Muscle of leg (tissue), 11 donors: Measurements from ENCODE around the gene CTXN1. TPM values are rescaled to one million over a fixed set of nuclear protein-coding genes. Genes with fewer than 3 reads are reported as not detected.
"Not testable (repeated sequence)": the region's sequence is repeated elsewhere in the genome, so short reads cannot be mapped to it uniquely, and the experiment has no call there.

Experiments
- DNase-seq: peaks from one replicate; pipeline ENCODE4 v3.0.0; 2013
- H3K27ac ChIP-seq: one replicate; pipeline ENCODE4 v1.5.1; 2013; ENCODE audit warnings: mild to moderate bottlenecking, low read length, control low read depth
- H3K27me3 ChIP-seq: one replicate; pipeline ENCODE4 v1.6.1; 2013; ENCODE audit warnings: low read length; ENCODE audit not compliant: control insufficient read depth, insufficient read depth
- H3K36me3 ChIP-seq: one replicate; pipeline ENCODE4 v1.6.1; 2013; ENCODE audit warnings: low read length; ENCODE audit not compliant: control insufficient read depth, insufficient read depth
- H3K4me1 ChIP-seq: one replicate; pipeline ENCODE4 v1.6.1; 2013; ENCODE audit warnings: low read length; ENCODE audit not compliant: control insufficient read depth, insufficient read depth
- H3K4me3 ChIP-seq: one replicate; pipeline ENCODE4 v1.5.1; 2013; ENCODE audit warnings: low read length, control low read depth
- H3K9me3 ChIP-seq: replicated peaks from 2 replicates; pipeline ENCODE4 v1.6.1; 2013; ENCODE audit warnings: low read depth, low read length; ENCODE audit not compliant: control insufficient read depth
- WGBS: methylation state at CpG from one replicate; pipeline ENCODE4 v1.1.5; 2013; ENCODE audit warnings: missing lambda C conversion rate; ENCODE audit not compliant: insufficient coverage; 5-methylcytosine and 5-hydroxymethylcytosine counted together
- polyA plus RNA-seq, 8 donors: library from polyadenylated mRNA; unstranded; fragments of 120-200 nt; gene quantifications; one replicate each; pipeline versions ENCODE4 v1.2.1 to v1.2.3, GENCODE V29; 2013; ENCODE audit warnings: inconsistent platforms in 1 of 8, low replicate concordance in 1 of 8; ENCODE audit not compliant: insufficient read length in 8 of 8, insufficient read depth in 1 of 8
- total RNA-seq: library from RNA; stranded (reverse); fragments of 120-200 nt; gene quantifications from one replicate; pipeline ENCODE4 v1.2.4, GENCODE V29; 2013

CTXN1 gene
- total and polyA plus RNA-seq, 9 donors, result 0.58 to 5.3 (median 2.7) TPM

DNA sequence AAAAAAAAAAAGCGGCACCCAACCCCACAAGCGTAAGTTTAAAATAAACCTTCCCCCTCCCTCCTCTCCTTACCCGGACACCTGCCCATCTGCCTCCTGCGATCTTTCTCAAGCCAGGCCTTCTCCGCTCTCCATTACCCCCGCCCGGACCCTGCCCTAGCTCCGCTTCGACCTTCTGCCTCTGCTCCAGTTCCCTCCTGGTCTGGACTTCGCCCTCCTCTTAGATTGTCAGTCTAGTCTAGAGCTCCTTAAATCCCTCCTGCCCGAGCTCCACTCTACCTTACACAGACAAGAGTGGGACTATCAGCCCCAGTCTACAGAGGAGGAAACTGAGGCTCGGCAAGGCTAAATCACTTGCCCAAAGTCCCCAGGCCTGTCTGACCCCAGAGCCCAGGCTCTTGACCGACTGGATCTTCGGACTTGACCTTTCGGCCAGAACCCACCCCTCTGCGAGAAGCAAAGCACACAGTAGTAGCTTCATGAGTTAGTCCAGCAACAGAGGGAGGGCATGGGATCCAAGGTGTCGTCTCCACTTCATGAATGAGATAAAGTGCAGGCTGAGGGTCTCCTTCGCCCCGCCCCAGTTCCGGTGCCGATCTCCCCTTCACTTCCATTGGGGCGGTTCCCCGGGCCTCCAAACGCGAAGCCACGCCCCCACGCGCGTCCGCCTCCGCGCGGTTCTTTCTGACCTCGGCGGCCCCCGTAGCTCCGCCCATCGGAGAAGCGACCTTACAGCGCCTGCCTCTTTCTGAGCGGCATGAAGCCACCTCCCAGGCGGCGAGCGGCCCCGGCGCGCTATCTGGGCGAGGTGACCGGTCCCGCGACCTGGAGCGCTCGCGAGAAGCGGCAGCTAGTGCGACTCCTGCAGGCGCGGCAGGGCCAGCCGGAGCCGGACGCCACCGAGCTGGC lies 6.1 kb downstream of the CTXN1 start, which contains the start of gene SNAPC2:
TSS of gene SNAPC2 (plus strand) at position 729 of the 909 bp plus-strand sequence. CDS start at position 758, 29 bp downstream.
- Histone ChIP-seq H3K4me3 (peak within 1 kb of the TSS; percentile 59), H3K36me3 (peaks cover 16% of the 10 kb centered on the region), H3K27ac (peak within 1 kb of the TSS; percentile 89), H3K4me1 (peaks cover 52% of the 10 kb centered on the region), H3K27me3 (peaks cover 51% of the 10 kb centered on the region), H3K9me3 (no peaks in the 10 kb centered on the region)
- peak; percentile 97 for DNase-seq
- WGBS, result 6% methylated on average over 56 of the region's 62 CpGs

DNA sequence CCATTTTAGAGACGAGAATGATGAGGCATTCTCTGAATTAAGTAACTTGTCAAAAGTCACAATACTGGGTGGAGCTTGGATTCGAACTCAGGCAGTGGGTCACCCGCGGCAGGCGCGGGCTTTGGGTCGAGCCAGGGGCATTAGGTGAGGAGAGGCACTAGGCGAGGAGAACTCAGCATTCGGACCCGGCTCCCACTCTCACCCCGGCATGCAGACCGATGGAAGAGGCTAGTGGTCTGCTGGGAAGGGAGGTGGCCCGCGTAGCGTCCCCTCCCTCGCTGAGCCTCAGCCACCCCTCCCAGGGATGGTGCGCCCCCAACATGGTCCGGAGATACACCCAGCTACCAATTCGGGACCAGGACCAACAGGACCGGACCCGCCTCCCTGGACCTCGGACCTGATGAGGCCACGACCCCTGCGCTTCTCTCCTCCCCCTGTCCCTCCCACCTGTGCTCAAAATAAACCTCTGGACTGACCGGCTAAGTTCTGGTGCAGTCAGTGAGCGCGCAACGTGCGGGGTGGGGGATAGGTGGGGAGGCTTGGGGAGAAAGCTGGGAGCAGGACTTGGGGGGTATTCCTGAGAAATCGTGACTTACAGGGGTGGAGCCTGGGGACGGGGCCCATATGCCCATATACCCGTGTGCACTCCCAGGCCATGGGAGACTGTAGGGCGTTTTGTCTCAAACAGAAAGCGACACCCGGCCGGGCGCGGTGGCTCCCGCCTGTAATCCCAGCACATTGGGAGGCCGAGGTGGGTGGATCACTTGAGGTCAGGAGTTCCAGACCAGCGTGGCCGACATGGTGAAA lies 7.1 kb downstream of the CTXN1 start:
- peaks cover 61% of the 10 kb centered on the region for H3K27me3 ChIP-seq
- H3K4me1 ChIP-seq, result peaks cover 50% of the 10 kb centered on the region
- peaks cover 16% of the 10 kb centered on the region for H3K36me3 ChIP-seq
- WGBS, result 45% methylated on average over 25 of the region's 42 CpGs
- H3K9me3 ChIP-seq, result no peaks in the 10 kb centered on the region
- H3K27ac ChIP-seq, result no peak overlapping the region
- H3K4me3 ChIP-seq, result no peak overlapping the region
- DNase-seq, result no peak

DNA sequence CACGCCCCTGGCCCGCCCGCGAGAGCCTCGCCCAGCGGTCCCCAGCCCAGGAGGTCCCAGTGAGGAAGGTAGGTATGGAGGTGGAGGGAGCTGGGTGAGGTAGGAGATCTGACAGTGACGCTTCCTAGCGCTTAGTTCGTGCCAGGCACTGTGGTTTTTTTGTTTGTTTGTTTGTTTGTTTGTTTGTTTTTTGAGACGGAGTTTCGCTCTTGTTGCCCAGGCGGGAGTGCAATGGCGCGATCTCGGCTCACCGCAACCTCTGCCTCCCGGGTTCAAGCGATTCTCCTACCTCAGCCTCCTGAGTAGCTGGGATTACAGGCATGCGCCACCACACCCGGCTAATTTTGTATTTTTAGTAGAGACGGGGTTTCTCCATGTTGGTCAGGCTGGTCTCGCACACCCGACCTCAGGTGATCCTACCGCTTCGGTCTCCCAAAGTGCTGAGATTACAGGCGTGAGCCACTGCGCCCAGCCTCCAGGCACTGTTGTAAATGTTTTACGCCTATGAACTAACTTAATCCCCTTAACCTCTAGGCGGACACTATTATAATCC lies 7.8 kb downstream of the CTXN1 start:
- Histone ChIP-seq H3K4me1 (peaks cover 50% of the 10 kb centered on the region), H3K36me3 (peaks cover 18% of the 10 kb centered on the region), H3K27me3 (peaks cover 62% of the 10 kb centered on the region)
- not testable (repeated sequence) for H3K9me3 ChIP-seq, H3K4me3 ChIP-seq, H3K27ac ChIP-seq, DNase-seq
- WGBS, result 22% methylated on average over 10 of the region's 29 CpGs

DNA sequence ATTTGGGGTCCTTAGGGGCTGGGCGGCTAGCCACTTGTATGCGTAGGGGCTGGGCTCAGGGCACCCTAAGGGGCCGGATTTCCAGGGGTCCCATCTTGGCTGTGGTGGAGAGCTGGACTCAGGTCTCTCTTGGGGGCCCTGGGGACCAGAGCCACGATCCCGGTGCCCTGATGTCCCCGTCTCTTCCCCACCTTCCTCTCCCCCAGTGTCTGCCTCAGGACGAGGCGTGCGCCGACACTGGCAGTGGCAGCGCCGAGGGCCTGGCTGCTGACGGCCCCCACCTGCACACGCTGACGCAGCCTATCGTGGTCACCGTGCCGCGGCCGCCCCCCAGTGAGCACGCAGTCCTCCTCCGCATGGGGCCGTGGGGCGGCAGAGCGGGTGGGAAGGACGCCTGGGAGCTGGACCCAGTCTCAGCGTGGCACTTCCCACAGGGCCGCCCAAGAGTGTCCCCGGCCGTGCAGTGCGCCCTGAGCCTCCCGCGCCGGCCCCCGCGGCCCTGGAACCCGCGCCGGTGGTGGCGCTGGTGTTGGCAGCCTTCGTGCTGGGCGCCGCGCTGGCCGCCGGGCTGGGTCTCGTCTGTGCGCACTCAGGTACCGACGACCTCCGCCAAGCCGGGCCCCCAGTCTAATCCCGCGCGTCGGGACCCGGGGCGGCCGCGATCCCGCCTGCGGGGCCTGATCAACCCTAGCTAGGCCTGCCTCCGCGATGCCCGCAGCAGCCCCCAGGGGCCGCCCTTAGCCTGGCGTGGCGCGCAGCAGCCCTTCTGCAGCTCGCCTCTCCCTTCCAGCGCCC lies 8.5 kb downstream of the CTXN1 start:
- Histone ChIP-seq H3K4me3 (no peak overlapping the region), H3K36me3 (peaks cover 16% of the 10 kb centered on the region), H3K27me3 (peaks cover 65% of the 10 kb centered on the region), H3K27ac (no peak overlapping the region), H3K4me1 (peaks cover 50% of the 10 kb centered on the region), H3K9me3 (no peaks in the 10 kb centered on the region)
- WGBS, result under 1% methylated on average over 66 of the region's 71 CpGs
- DNase-seq, result peak; percentile 47

DNA sequence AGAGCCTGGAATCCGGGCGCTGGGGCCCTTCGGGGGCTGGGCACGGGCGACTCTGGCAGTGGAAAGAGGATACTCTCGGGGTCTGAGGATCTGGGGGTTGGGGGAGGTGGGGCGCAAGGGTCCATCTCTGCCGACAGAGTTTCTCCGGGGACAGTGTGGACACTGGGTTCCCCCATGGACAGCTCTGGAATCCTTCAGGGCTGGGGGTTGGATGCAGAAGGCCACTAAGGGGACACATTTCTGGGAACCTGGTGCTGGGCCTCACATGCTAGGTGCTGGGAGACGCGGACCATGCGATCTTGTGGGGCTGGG lies 9.0 kb downstream of the CTXN1 start:
- DNase-seq, result no peak
- Histone ChIP-seq H3K27ac (no peak overlapping the region), H3K4me3 (no peak overlapping the region), H3K36me3 (peaks cover 14% of the 10 kb centered on the region), H3K9me3 (no peaks in the 10 kb centered on the region), H3K27me3 (peaks cover 65% of the 10 kb centered on the region), H3K4me1 (peaks cover 46% of the 10 kb centered on the region)
- 5% methylated on average over 12 of the region's 12 CpGs for WGBS

DNA sequence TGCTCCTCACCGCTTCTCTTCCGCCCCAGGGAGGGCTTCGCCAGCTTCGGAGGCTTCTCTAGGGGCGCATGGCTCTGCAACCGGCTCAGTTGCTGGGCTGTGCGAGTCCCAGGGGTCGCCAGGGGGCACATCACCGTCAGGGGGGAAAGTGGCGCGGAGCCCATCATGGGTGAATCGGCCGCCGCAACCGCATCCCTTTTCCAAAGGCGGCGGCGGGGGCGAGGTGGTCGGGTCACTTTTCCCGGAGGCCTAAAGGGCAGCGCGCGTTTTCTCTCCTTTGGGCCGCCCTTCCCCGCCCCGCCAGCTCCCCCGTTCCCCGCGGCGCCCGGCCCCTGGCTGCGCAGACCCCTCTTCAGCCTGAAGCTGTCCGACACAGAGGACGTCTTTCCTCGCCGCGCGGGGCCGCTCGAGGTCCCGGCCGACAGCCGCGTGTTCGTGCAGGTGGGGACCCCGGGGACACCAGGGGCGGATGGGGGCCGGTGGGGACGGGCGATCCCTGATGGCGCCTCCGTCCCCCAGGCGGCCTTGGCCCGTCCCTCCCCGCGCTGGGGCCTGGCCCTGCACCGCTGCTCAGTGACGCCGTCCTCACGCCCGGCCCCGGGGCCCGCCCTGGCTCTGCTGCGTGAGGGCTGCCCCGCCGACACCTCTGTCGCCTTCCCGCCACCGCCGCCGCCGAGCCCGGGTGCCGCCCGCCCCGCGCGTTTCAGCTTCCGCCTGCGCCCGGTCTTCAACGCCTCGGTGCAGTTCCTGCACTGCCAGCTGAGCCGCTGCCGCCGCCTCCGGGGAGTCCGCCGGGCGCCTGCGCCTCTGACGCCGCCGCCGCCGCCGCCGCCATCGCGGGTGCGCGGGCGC lies 9.6 kb downstream of the CTXN1 start:
- Histone ChIP-seq H3K4me1 (peaks cover 40% of the 10 kb centered on the region), H3K27ac (no peak overlapping the region), H3K36me3 (peaks cover 17% of the 10 kb centered on the region), H3K27me3 (peaks cover 65% of the 10 kb centered on the region), H3K4me3 (no peak overlapping the region), H3K9me3 (no peaks in the 10 kb centered on the region)
- DNase-seq, result peak; percentile 13
- WGBS, result under 1% methylated on average over 102 of the region's 104 CpGs

DNA sequence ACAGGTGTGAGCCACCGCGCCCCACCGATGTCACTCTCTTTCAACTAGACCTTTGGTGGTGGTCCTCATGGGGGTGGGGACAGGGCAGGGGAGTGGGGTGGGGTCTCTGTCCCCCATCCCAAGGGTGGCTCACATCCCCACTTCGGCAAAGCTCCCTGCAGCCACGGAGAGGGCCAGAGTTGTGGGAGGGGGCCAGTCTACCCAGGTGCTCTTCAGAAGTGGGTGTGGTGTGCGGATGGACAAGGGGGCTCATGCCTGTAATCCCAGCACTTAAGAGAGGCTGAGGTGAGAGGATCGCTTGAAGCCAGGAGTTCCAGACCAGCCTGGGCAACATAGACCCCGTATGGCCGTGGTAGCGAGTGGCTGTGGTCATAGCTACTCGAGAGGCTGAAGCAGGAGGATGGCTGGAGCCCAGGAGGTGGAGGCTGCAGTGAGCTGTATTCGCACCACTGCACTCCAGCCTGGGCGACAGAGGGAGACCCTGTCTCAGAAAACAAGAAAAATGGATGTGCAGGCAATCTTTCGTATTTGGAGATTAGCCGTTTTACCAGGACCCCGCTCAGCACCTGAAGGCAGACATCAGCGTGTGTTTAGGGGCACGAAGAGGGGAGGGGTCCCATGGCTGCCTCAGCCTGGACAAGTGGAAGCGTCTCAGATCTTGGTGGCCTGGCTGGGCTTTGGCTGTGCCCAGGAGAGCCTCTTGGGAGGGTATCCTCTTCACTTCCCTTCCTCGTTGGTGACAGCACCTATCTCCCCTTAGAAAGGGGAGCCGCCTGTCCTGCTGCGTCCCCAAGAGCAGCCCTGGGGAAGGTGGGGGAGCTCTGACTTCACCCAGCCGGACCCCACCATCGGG lies 10.5 kb downstream of the CTXN1 start:
- WGBS, result 45% methylated on average over 15 of the region's 24 CpGs
- peaks cover 65% of the 10 kb centered on the region for H3K27me3 ChIP-seq
- H3K4me3 ChIP-seq, result no peak overlapping the region
- H3K36me3 ChIP-seq, result peaks cover 26% of the 10 kb centered on the region
- peaks cover 35% of the 10 kb centered on the region for H3K4me1 ChIP-seq
- H3K27ac ChIP-seq, result no peak overlapping the region
- H3K9me3 ChIP-seq, result no peaks in the 10 kb centered on the region
- peak; percentile 7 for DNase-seq

DNA sequence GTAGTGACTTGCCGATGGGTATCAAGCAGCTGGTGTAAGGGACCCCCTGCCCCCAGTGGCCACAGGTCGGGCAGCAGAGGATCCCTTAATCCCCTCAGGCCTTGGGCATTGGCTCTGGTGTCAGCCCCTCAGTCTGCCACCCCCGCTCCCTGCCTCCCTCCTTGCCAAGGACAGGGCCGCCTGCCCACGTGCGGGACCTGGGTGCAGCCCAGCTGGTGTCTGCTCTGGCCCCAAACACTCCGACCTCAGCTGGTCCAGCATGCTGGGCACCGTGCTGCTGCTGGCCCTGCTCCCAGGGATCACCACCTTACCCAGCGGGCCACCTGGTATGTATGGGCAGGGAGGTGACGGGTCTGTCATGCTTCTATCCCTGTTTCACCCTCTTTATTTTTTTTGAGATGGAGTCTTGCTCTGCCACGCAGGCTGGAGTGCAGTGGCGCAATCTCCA lies 11.3 kb downstream of the CTXN1 start, which contains the start of gene TGFBR3L:
TSS of gene TGFBR3L (plus strand) at position 233 of the 448 bp plus-strand sequence.
- 73% methylated on average over 9 of the region's 12 CpGs for WGBS
- peaks cover 33% of the 10 kb centered on the region for H3K36me3 ChIP-seq
- no peak within 1 kb of the TSS for H3K27ac ChIP-seq
- H3K9me3 ChIP-seq, result no peaks in the 10 kb centered on the region
- H3K27me3 ChIP-seq, result peaks cover 62% of the 10 kb centered on the region
- DNase-seq, result peak; percentile 21
- peaks cover 31% of the 10 kb centered on the region for H3K4me1 ChIP-seq
- H3K4me3 ChIP-seq, result no peak within 1 kb of the TSS
